HG03558 (cell line): ENCODE data around the gene HDGFL2.

ENCODE experiments used
- ATAC-seq: cut with Tn5 transposase; IDR thresholded peaks from one replicate; pipeline ENCODE4 v1.9.1; 2021; ENCODE audit warnings: moderate number of reproducible peaks; ENCODE audit not compliant: unreplicated experiment; ENCODE audit errors: extremely low read depth

Gene HDGFL2

DNA sequence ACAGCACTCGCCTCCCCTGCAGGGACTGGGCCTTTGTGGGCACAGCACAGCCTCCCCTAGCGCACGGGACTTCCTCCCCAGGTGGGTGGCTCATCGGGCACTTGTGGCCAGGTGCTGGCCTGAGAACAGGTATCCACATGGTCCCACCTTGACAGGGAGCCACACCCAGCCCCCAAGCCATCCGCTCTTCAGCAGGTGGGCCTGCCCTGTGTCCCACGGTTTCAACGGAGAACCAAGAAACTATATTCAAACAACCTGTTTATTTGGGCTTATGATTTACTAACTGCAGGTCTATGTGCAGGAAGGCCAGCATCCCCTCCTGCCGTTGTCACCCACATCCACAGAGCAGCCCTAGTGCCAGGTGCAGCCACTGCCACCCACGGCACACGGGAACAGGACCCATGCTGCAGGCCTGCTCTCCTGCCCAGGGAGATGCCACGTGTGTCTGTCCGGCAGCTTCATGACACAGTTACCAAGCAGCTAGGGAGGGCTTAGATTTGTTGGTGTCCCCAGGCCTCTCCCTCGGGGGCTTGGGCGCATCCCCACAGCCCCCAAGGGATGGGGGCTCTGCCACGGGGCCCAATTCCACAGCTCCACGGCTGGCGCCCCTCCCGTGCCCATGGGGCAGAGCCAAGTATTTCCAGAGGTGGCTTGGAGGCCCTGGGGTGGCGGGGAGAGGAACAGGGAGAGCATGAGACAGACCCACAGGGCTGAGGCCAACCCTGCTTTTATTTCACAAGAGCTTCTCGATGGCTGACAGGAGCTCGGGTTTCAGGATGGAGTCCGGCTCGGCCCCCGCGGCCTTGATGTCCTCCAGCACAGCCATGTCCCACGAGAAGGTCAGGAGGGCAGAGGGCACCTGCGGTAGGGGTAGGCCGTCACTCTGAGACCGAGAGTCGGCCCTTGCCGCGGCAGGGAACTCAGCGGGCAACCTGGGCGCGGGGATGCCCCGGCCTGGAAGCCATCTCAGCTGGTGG is 27.0 kb upstream of the HDGFL2 start:
- ATAC-seq = no peak

DNA sequence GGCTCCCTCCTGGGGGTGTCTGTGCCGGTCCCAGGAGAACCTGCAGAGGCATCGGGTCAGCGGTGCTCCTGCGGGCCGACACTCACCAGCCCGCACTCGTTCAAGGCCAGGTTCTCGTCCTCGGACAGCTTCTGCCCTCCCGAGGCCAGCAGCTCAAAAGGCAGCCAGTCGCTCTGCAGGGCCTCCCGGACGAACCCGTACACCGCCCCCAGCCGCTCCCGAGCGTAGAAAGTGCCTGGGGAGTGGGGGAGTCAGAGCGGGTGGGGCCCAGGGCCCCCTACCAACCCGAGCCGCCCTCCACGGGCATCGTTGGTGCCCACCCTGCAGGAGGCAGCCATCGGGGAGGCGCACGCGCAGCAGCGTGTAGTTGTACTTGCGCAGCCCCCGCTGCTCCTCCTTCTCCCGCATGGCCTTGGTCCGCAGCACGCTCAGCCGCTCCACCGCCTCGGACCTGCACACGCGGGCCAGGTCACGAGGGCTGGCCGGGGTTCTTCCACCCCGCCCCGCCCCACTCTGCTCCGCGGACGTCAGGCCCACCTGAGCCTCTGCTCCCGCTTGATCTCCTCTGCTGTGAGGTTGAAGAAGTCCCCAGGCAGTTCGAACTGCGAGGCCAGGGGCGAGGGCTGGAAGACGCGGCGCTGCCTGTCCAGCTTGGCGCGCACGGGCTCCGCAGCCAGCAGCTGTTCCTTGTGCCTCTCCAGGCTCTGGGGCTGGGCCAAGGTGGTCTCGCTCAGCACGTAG is 26.0 kb upstream of the HDGFL2 start:
- ATAC-seq = no peak

DNA sequence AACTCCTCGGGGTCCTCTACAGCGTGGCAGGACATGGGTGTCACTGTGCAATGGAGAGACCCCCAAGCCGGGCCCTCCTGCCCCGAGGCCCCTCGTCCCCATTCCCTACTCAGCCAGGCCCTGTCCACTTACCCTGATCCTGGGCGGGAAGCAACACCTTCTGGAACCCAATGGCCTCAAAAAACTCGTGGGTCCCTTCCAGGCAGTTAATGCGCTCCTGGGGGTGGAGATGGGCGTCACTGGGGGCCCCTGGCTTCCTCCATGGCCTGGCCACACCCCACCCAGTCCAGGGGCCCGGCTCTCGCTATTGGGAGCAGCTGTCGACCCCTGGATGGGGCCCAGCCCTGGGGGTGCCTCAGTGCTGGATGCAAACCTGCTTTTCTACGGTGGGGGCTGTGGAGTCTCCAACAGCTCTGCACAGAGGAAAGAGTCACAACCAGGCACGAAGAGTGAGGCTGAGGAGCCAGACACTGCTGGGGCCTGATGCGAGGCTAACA is 25.3 kb upstream of the HDGFL2 start:
- ATAC-seq = no peak

DNA sequence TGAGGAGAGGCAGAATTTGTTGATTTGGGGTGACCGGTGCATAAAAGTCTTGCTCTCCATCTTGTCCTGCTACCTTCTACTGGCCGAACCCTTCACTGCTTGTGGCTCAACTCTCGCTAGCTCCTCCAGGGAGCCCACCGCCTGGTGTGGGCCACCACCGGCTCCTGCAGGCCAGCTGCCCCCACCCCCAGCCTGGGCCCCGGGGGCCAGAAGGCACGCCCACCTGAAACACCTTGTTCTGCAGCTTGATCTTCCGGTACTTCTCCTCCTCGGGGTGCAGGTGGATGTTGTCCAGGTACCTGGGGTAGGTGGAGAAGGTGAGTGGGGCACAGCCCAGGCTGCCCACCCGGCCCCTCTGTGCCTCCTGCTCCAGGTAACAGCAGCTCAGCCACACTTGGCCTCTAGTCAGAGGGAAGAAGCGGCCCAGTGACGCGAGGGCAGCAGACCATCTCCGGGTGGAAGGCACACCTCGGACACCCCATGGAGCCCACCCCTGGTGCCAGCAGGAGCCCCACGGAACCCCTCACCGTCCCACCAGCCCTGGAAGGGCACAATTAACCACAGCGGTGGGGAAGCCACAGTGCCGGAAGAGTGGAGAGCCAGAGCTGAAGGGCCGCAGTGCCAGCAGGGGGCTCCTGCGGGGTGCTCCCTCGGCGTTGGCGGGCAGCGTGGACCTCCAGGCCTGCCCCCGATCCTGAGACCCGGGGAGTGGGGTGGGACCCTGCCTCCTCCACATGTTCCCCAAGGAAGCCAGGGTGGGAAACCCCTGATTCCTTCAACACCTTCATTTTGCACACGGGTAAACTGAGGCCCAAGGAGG is 24.6 kb upstream of the HDGFL2 start:
- ATAC-seq = no peak

DNA sequence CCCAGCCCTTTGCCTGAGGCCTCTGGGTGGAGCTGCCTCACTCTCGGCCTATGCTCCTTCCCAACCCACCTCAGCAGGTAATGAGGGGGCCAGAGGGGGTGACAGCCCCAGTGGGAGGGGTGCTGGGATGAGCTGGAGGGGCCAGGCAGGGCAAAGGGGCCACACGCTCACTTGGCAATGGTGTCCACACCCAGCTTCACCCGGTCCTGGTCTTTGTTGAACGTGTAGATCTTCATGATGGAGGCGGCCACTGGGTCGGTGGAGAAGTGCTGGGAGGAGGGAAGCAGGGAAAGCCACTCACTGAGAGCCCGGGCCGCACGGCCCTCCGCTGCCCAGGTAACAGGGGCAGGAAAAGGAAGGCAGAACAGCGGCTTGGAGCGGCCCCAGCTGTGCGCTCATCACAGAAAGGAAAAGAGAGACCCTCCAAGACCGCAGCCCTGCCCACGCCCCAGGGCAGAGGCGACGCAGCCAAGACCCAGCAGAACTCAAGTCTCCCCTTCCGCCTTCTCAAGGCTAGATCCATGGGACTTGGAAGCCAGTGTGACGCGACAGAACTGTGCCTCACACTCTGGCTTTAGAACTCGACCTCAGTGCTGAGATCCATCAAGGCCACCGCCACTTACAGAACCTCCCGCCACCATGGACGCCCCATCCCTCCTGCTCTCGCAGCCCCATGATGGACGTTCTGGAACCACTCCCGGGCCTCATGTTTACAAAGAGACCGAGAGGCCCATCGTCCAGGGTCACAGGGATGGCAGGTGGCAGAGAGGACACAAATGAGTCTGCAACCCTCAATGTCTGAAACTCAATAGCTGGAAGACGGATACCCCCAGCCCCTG is 23.7 kb upstream of the HDGFL2 start:
- no peak for ATAC-seq

DNA sequence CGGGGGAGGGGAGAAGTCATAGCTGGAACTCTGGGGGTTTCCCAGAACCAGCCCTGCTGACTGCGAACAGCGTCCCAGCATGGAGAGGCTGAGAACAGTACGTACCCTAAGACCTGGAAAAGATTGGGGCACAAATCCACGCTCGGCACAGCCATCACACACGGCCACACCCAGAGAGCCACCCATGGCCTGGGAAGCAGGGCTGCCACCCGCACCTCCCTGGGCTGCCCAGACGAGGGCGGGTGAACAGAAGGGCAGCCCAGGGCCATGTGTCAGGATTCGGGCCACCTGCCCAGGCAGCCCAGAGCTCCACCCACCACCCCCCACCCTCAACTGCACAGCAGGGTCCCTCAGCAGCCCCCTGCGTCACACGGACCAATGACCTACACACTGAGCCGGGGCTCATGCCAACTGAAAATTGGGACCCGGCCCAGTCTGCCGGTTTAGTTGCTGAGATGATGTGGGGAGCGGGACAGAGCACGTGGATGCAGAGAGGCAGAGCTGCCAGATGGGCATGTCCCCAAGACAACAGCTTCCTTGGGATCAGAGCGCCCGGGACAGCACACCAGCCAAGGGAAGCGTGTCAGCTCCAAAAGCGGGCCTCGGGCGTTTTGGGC is 23.0 kb upstream of the HDGFL2 start:
- no peak for ATAC-seq

DNA sequence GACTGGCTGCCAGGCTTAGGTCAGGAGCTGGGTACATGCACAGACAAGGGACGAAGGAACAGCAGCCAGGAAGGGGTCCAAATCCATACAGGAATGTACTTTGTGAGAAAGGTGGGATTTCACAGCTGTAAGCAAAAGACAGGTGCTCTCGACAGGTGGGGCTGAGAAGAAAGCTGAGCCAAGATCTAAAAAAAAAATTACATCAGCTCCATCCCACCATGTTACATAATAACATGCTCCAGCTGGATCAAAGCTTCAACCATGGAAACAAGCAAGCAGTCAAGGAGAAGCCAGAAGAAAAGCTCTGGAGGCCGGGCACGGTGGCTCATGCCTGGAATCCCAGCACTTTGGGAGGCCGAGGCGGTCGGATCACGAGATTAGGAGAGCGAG is 22.5 kb upstream of the HDGFL2 start:
- no peak for ATAC-seq

DNA sequence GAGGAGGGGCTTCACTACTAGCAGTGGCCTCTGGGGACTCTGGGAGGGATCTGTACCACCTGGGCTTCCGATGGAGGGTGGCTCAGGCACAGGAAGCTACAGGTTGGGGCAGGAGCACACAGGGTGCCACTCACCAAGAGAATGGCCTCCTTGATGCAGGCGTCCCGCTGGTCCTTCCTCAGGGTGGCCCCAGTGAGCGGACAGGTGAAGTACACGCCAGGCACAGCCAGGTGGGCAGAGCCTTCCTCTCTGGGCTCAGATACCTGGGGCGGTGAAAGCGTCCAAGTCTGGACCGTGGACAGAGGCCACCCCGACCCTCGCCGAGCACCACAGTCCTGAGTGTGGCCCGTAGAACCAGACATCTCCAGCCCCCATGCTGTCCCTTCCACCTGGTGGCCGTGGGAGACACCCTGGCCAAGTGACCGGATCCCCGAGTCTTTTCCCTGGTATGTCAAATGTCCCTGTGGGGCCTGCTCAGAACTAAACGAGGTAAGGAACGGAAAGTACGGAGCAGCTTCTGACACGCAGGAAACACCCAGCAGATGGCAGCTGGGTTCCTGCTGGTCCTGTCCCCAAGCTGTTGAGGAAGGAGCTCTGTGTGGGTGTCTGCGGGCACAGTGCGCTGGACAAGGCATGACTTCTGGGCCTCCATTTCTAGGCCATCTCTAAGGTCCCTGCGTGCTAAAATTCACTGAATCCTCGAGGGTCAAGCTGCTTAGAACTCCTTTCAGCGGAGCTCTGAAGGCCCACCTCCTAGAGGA is 19.7 kb upstream of the HDGFL2 start:
- no peak for ATAC-seq

DNA sequence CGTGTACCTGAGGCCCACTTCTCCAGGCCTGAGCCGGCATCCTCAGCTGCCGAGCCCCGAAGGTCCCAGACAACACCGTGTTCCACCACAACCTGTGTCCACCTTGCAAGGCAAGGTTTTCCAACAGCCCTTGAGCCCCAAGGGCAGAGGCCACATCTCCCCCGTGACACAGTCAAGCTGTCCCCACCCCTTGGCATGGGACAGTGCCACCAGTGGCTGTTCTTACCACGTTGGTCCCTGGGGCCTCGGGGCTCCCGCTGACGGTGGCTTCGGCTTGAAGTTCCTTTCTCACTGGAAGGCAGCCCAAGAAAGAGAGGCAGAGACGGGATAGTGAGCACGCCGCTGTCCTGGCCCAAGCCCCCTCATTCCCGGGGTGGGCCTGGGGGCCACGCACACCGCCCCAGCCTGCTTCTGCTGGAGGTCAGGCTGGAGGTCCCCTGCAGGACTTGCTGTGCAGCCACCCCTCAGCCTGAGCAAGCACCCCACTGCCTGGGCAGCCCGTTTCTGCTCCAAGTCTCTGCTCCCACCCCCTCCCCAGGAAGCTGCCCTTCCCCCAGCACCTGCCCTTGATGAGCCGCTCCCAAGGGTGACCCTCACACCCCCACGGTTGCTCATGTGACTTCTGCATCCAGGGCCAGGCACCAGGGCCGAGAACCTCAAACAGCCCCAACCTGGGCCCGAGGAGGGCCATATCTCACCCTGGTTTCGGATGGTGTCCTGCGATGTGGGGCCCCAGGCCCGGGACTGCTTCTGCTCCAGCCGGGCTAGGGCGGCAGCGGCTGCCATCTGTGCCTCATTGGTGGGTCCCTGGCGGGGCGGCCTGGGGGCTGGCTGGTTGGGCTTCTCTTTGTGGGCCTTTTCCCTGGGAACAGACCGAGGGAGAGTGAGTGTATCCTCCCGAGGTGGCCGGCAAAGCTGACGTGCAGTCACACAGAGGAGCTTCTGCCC is 18.6 kb upstream of the HDGFL2 start:
- no peak for ATAC-seq

DNA sequence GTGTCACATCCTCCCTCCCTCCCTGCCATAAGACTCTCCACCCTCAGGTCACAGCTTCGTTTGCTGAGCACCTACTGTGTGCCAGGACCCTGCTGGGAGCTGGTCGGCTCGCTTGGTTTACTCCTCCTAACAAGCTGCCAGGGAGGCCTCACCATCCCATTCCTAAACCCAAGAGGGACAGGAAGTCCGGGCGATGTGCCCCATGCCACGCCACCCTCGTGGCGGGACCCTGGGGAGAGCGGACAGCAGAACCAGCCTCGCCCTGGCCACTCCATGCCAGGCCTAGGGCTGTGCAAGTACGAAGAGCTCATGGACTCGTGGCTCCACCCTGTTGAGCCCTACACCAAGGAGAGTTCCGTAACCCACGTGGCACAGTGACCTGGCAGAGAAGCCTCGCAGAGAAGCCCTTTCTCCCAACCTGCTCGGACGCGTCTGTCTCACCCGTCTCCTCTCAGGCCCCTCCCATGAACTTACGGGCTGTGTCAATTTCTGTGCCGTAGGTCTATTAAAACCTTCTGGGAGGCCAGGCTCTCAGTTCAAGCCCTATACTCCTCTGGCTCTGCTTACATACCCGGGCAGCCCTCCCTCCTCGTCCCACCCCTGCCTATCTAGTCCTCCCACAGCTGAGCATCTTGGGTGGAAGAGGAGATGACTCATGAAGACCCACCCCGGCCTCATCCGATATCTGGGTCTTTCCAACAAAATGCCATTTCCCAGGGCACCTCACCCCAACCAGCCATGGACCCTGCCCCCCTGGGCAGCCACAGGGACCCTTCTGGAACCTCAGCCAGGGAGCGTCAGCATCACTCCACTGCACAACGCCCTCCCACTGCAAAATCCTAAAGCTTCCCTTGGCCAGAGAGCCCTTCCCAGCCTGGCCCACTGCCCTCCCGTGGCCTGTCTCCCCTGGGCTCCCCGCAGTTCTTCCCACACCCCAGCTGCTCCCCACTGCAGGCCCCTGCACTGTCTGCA is 17.1 kb upstream of the HDGFL2 start:
- ATAC-seq = no peak

DNA sequence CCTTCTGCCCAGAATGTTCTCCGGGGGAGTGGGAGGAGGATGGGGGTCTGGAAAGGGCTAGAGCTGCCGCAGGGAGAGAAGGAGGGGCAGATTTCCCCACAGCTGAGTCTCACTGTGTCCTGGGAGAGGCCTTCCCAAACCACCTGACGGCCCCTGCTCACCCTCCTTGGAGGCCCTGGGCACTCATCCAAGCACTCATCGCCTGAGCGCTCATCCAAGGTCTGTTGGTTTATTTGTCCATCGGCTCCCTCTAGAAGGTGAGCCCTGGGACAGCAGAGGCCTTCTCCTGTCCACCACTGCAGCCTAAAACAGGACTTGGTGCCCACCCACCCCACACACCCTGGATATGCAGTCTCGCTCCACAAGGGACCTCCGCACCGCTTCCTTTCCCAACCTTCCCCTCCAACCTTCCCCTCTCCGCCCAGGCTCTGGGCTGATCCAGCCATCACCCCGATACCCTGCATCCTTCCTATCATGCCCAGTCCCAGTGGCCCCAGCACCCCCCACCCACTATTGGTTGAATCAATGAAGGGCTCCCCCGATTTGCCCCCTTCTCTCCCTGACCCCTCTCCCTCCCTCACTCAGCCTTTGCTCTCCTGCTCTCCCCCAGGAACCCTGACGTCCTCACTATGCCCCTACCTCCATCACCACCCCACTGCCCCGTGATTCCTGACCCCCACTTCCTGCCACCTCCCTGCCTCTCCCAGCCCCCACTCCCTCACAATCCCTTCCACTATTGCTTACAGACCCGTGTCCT is 16.2 kb upstream of the HDGFL2 start:
- ATAC-seq = no peak

DNA sequence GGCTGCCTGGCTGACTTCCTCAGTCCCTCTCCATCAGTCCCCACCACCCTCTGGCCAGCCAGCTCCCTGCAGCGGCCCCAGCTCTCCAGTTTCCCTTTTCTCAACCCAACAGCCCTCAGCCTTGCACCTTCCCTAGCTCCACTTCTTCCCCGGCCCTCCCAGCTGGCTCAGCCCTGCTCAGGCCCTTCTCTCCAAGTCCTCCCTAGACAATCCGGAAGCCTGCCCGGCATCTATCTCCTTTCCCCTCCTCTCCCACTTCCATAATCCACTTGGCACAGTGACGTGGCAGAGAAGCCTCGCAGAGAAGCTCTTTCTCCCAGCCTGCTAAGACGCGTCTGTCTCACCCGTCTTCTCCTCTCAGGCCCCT is 15.6 kb upstream of the HDGFL2 start:
- ATAC-seq = no peak

DNA sequence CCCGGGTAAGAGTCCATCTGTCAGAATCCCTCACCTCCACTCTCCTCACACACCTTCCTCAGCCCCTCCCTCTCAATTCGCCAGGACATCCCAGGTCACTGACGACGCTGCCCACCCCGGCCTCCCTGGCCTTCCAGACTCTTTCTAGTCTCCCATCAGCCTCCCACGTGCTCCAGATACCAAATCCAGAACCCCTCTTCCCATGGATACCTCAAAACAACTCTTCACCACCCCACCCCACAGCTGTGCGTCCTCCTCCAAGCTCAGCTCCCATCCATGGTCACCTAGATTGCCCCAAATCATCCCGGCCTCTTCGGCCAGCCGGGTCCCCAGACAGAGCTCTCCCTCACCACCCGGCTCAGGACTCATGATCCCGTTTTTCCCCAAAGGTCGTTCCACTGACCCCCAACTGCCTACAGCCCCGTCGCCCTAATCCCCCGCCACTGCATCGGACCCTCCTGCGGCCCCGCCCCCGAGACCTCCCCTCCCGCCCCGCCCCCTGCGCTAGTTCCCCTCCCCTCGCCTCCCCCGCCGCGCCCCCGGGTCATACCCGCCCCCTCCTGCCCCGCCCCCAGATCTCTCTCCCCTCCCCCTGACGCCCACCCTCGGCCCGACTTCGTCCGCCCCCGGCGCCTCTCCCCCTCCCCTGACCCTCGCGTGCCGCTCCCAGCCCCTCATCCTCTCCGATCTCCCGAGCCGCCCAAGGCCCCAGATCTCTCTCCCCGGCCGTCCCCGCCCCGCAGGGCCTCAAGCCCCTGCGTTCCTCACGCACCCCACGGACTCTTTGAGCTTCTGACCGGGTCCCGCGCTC is 15.0 kb upstream of the HDGFL2 start:
- no peak for ATAC-seq

DNA sequence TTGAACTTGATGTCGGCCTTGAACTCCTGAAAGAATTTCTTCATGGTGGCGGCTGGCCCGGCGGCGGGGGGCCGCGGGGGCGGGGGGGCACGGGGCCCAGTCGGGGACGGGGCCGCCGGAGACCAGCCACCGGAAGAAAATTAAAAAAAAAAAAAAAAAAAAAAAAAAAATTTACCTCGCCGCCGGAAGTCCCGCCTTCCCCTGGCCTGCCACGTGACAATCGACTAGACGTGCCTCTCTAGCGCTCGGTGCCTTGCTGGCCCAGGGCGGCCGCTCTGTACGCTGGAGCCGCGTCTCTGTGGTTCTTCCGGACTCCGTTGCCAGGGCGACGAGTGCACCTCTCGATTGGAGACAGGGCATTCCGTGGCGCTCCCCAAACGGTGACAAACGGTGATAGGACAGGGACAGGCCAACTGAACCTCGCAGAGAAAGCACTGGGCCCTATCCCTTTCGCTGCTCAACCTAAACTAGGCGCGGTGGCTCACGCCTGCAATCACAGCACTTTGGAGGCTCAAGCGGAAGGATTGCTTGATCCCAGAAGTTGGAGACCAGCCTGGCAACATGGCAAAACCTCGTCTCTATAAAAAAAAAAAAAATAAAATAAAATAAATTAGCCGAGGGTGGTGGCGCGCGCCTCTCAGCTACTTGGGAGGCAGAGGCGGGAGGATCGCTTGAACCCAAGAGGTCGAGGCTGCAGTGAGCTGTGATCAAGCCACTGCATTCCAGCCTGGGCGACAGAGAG is 14.3 kb upstream of the HDGFL2 start, which contains the start of gene UBXN6:
Gene UBXN6 (minus strand): TSS at position 141 of the 742 bp plus-strand sequence. CDS start 97 bp downstream, at position 44.
- ATAC-seq = peak; percentile 85
